ENCODE measurements around the gene LRRC28.

DNA sequence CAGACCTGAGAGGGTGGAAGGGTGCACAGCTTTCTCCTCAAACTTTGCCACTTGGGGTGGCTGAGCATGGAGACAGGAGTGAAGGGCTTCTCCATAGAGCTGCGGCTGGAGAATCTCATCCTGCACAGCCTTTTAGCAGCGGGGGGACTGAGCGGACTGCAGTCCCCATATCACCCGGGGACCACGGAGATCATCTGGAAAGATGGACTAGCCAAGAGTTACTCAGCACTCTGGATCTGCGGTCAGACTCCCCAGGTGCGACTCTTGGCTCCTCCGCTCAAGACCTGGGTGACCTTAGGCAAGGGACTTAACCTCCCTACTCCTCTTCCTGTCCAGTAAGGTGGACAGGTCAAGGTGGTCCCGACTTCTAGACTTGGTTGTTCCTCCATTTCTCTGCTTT lies 188.7 kb downstream of the LRRC28 start:
- TF ChIP-seq, protein P1, sequence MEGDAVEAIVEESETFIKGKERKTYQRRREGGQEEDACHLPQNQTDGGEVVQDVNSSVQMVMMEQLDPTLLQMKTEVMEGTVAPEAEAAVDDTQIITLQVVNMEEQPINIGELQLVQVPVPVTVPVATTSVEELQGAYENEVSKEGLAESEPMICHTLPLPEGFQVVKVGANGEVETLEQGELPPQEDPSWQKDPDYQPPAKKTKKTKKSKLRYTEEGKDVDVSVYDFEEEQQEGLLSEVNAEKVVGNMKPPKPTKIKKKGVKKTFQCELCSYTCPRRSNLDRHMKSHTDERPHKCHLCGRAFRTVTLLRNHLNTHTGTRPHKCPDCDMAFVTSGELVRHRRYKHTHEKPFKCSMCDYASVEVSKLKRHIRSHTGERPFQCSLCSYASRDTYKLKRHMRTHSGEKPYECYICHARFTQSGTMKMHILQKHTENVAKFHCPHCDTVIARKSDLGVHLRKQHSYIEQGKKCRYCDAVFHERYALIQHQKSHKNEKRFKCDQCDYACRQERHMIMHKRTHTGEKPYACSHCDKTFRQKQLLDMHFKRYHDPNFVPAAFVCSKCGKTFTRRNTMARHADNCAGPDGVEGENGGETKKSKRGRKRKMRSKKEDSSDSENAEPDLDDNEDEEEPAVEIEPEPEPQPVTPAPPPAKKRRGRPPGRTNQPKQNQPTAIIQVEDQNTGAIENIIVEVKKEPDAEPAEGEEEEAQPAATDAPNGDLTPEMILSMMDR (IDR thresholded peaks at IDR 0.05): no peak
- no peak for TF ChIP-seq POLR2A (IDR thresholded peaks at IDR 0.05)

Data from lower leg skin (tissue), 3 donors.